Panc1 (cell line): ENCODE data around the gene HJURP. TPM values are rescaled to one million over a fixed set of nuclear protein-coding genes. Genes with fewer than 3 reads are reported as not detected.

Source experiments
- ATAC-seq: fragments of 200-7000 bp; cut with Tn5 transposase; 2 replicates; pipeline ENCODE4 v1.9.1; 2020; ENCODE audit warnings: mild to moderate bottlenecking, moderate library complexity
- BruUV-seq: library from RNA; stranded (reverse); fragments of 400-500 nt; replicated peaks from 2 replicates; lab custom pipeline; 2021; lab: Mats Ljungman, UMichigan
- CTCF ChIA-PET: fragments of 300-600 bp; sonication (Branson Sonifier 250); formaldehyde crosslinking; loops from one replicate; lab custom pipeline; 2022; ENCODE audit warnings: antibody characterized with exemption; lab: Charles Lee
- POLR2A ChIA-PET: fragments of 300-600 bp; sonication (Branson Sonifier 250); formaldehyde crosslinking; loops from one replicate; lab custom pipeline; 2022; ENCODE audit warnings: antibody characterized with exemption; lab: Charles Lee
- DNase-seq: peaks from one replicate; pipeline ENCODE4 v3.0.0-alpha.2; 2010; ENCODE audit warnings: low read depth, low spot score
- H3K27ac ChIP-seq: 2 replicates; pipeline ENCODE4 v1.5.1; 2011; ENCODE audit warnings: mild to moderate bottlenecking, low read length, inconsistent platforms
- H3K27me3 ChIP-seq: fragments of 200-500 bp; sonication (Bioruptor generic); 2 replicates; pipeline ENCODE4 v1.6.0; 2014; ENCODE audit warnings: low read length, inconsistent platforms; ENCODE audit not compliant: control insufficient read depth, insufficient read depth
- H3K36me3 ChIP-seq: fragments of 200-500 bp; sonication (Bioruptor generic); 2 replicates; pipeline ENCODE4 v1.5.1; 2014; ENCODE audit warnings: inconsistent platforms, mild to moderate bottlenecking, low read length, moderate library complexity; ENCODE audit not compliant: control insufficient read depth, insufficient read depth
- H3K4me1 ChIP-seq: 2 replicates; pipeline ENCODE4 v1.5.1; 2011; ENCODE audit warnings: inconsistent platforms, mild to moderate bottlenecking, low read length, moderate library complexity; ENCODE audit not compliant: control insufficient read depth, insufficient read depth
- H3K4me3 ChIP-seq, 2 experiments: 2 replicates each; pipeline ENCODE4 v1.5.1; 2011 to 2012; ENCODE audit warnings: low read depth in 2 of 2, low read length in 2 of 2, mild to moderate bottlenecking in 2 of 2, inconsistent platforms in 1 of 2, moderate library complexity in 1 of 2
- H3K9me3 ChIP-seq: fragments of 200-500 bp; sonication (Bioruptor generic); 2 replicates; pipeline ENCODE4 v1.5.1; 2014; ENCODE audit warnings: low read depth, mild to moderate bottlenecking, inconsistent platforms, low read length, moderate library complexity; ENCODE audit not compliant: control insufficient read depth, insufficient read depth
- CTCF ChIP-seq: fragments of 450-650 bp; IDR thresholded peaks from 2 replicates; pipeline ENCODE4 v1.5.1; 2017; ENCODE audit warnings: mild to moderate bottlenecking
- POLR2AphosphoS5 ChIP-seq: IDR thresholded peaks from 2 replicates; pipeline ENCODE4 v1.6.1; 2012; ENCODE audit warnings: mild to moderate bottlenecking, low read depth, low read length, moderate library complexity
- REST ChIP-seq, 2 experiments: IDR thresholded peaks; 2 replicates each; pipeline ENCODE4 v1.6.1; 2011 to 2012; ENCODE audit warnings: low read depth in 2 of 2, control low read depth in 1 of 2, low read length in 1 of 2, mild to moderate bottlenecking in 1 of 2, moderate library complexity in 1 of 2; ENCODE audit not compliant: insufficient read depth in 1 of 2
- SIN3A ChIP-seq: IDR thresholded peaks from 2 replicates; pipeline ENCODE4 v1.6.1; 2012; ENCODE audit warnings: low read depth, mild to moderate bottlenecking, low read length, moderate library complexity, borderline replicate concordance; ENCODE audit not compliant: insufficient read depth
- TCF7L2 ChIP-seq: IDR thresholded peaks from 2 replicates; pipeline ENCODE4 v1.6.1; 2011; ENCODE audit warnings: mild to moderate bottlenecking, low read depth, low read length, inconsistent platforms
- in situ Hi-C: cut with HindIII; loops from 2 replicates; pipeline ENCODE4 v1.10.0; 2016; ENCODE audit warnings: low sequenced_read_pairs, low pct_unique_long_range_greater_than_20kb
- intact Hi-C: fragments of 100-400 bp; cut with micrococcal nuclease; formaldehyde crosslinking; loops from one replicate; pipeline ENCODE4 v1.10.0; 2022; ENCODE audit not compliant: unreplicated experiment
- total RNA-seq: library from RNA; stranded (reverse); gene quantifications from one replicate; pipeline ENCODE4 v1.2.1, GENCODE V29; 2021; ENCODE audit not compliant: unreplicated experiment

The HJURP gene
- total RNA-seq, 1 experiment from 2014 or later = 87.0 TPM

- TF ChIP-seq SIN3A = no peak
- no peak for TF ChIP-seq TCF7L2
- no peak for TF ChIP-seq REST (IDR thresholded peaks at IDR 0.05; ENCODE audit: insufficient read depth in 1 of 2, low read depth in 2 of 2, low read length in 1 of 2)
- TF ChIP-seq POLR2AphosphoS5 = no peak
- no peak for TF ChIP-seq CTCF
- H3K27me3 ChIP-seq = no peaks in the 10 kb centered on the region
- in situ Hi-C loops (no loop called here), intact Hi-C loops (loop anchor here (5.0 kb wide), 1 partner anchor 1251 kb away; no protein-coding TSS in a partner anchor)
- DNase-seq = no peak
- CTCF ChIA-PET = no interaction called here
- peaks cover 20% of the 10 kb centered on the region for H3K36me3 ChIP-seq
- ATAC-seq = no peak
- no TSS peak for BruUV-seq
- no peak overlapping the region for H3K4me3 ChIP-seq
- no peaks in the 10 kb centered on the region for H3K9me3 ChIP-seq
- peaks cover 31% of the 10 kb centered on the region for H3K4me1 ChIP-seq
- peak overlapping the region; percentile 99; the same call in 1 of the 2 replicates for H3K27ac ChIP-seq
- POLR2A ChIA-PET = no interaction called here
These were observed 1.8 kb upstream of the HJURP start for GRCh38 chr2:233856184-233856583.

- no TSS peak for BruUV-seq
- Histone ChIP-seq H3K27me3 (no peaks in the 10 kb centered on the region), H3K36me3 (peaks cover 28% of the 10 kb centered on the region), H3K27ac (peak overlapping the region; percentile 99), H3K4me3 (peak overlapping the region in 1 of 2 experiments; percentile 94; a peak in 1 of 4 replicates), H3K4me1 (peaks cover 35% of the 10 kb centered on the region), H3K9me3 (no peaks in the 10 kb centered on the region)
- CTCF ChIA-PET = no interaction called here
- TF ChIP-seq SIN3A (no peak), CTCF (no peak), TCF7L2 (no peak), REST (IDR thresholded peaks at IDR 0.05; ENCODE audit: insufficient read depth in 1 of 2, low read depth in 2 of 2, low read length in 1 of 2) (no peak)
- in situ Hi-C loops = no loop called here
- no peak for DNase-seq
- POLR2A ChIA-PET = no interaction called here
- no peak for ATAC-seq
- intact Hi-C loops = loop anchor here (5.0 kb wide), 1 partner anchor 1252 kb away; no protein-coding TSS in a partner anchor
These were observed 1.0 kb upstream of the HJURP start for GRCh38 chr2:233855345-233855744.
